Effector memory CD4-positive, alpha-beta T cell (primary cell): ENCODE measurements around the gene CNTRL.

Experiments used
- DNase-seq, 3 donors: peaks; one replicate each; pipeline ENCODE4 v3.0.0-alpha.2; 2020
- H3K27ac ChIP-seq: 2 replicates; pipeline ENCODE4 v1.7.0; 2013; ENCODE audit warnings: mild to moderate bottlenecking, low read length, moderate library complexity; ENCODE audit not compliant: insufficient read depth, poor library complexity, severe bottlenecking
- H3K27me3 ChIP-seq: replicated peaks from 2 replicates; pipeline ENCODE4 v1.7.0; 2013; ENCODE audit warnings: mild to moderate bottlenecking, low read length; ENCODE audit not compliant: insufficient read depth, control insufficient read depth, poor library complexity, severe bottlenecking
- H3K36me3 ChIP-seq: 2 replicates; pipeline ENCODE4 v1.7.0; 2013; ENCODE audit warnings: mild to moderate bottlenecking, low read length, moderate library complexity; ENCODE audit not compliant: control insufficient read depth, insufficient read depth
- H3K4me1 ChIP-seq: 2 replicates; pipeline ENCODE4 v1.7.0; 2013; ENCODE audit warnings: low read length, mild to moderate bottlenecking; ENCODE audit not compliant: control insufficient read depth, insufficient read depth, poor library complexity, severe bottlenecking
- H3K4me3 ChIP-seq: 2 replicates; pipeline ENCODE4 v1.7.0; 2013; ENCODE audit warnings: low read length, low read depth, mild to moderate bottlenecking; ENCODE audit not compliant: insufficient read depth, poor library complexity, severe bottlenecking
- H3K9me3 ChIP-seq: 2 replicates; pipeline ENCODE4 v1.7.0; 2013; ENCODE audit warnings: mild to moderate bottlenecking, low read length, moderate library complexity; ENCODE audit not compliant: control insufficient read depth

Gene CNTRL

DNA sequence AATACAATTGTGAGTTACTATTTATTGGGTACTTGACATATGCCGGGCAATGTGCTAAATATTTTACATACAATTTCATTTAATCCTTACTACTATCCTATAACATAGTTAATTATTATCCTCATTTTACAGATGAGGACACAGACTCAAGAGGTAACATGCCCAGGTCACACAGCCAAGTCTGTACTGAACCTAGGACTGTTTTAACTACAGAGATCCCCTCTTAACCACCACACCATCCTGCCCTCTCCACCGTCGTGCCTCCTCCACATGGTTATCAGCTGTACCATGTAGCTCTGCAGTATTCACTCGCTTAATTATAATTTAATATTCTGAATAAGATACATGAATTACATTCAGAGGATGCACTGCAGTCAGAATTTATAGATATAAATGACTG lies 121.6 kb downstream of the CNTRL start:
- Histone ChIP-seq H3K36me3 (no peaks in the 10 kb centered on the region), H3K4me3 (no peak overlapping the region), H3K9me3 (no peaks in the 10 kb centered on the region), H3K4me1 (peaks cover 35% of the 10 kb centered on the region), H3K27ac (no peak overlapping the region), H3K27me3 (no peaks in the 10 kb centered on the region)
- DNase-seq, result no peak

DNA sequence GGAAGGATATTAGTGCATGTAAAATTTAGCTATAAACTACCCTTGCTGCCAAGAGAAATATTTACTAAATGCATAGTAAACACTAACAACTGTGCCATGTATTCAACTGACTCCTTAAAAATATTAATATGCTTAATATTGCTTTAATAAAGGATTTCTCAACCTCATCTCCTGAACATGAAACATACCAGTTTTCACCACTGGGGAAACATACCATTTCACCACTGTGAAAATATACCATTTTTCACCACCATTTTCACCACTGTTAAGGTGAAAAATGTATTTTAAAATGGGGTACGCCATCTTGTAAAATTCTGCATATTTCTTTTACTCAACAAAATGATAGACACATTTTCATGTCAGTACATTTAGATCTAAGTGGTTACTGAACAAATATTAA lies 122.4 kb downstream of the CNTRL start:
- H3K27ac ChIP-seq, result no peak overlapping the region

GRCh38 chr9:121198512-121199042 lies 123.8 kb downstream of the CNTRL start:
- Histone ChIP-seq H3K27ac (no peak overlapping the region), H3K36me3 (no peaks in the 10 kb centered on the region), H3K4me1 (peaks cover 35% of the 10 kb centered on the region), H3K9me3 (no peaks in the 10 kb centered on the region), H3K4me3 (peak overlapping the region; percentile 98), H3K27me3 (no peaks in the 10 kb centered on the region)
- DNase-seq, result no peak

More for the DNA sequence above, 122.4 kb downstream of the CNTRL start:
- H3K36me3 ChIP-seq, result no peaks in the 10 kb centered on the region
- H3K4me1 ChIP-seq, result peaks cover 35% of the 10 kb centered on the region
- no peaks in the 10 kb centered on the region for H3K9me3 ChIP-seq
- no peak overlapping the region for H3K4me3 ChIP-seq
- no peaks in the 10 kb centered on the region for H3K27me3 ChIP-seq
- DNase-seq, result no peak

DNA sequence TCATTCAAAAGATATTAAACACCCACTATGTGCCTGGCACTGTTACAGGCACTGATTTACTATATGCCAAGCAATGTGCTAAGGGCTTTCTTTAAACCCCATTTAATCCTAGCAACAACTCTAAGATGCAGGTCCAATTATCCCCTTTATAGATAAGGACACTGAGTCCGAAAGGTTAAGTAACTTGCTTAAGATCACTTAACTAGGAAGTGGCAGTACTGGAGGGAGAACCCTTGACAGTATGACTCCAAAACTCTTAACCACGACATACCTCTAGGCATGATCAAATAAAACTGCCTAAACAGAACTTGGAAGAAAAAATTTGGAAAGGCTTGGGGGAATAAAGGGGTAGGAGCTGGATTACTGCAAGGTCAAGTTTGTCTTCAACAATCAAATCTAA lies 125.2 kb downstream of the CNTRL start:
- DNase-seq, result no peak
- Histone ChIP-seq H3K36me3 (no peaks in the 10 kb centered on the region), H3K9me3 (no peaks in the 10 kb centered on the region), H3K27ac (peak overlapping the region; percentile 94), H3K4me3 (peak overlapping the region; percentile 98), H3K4me1 (peaks cover 30% of the 10 kb centered on the region), H3K27me3 (no peaks in the 10 kb centered on the region)

DNA sequence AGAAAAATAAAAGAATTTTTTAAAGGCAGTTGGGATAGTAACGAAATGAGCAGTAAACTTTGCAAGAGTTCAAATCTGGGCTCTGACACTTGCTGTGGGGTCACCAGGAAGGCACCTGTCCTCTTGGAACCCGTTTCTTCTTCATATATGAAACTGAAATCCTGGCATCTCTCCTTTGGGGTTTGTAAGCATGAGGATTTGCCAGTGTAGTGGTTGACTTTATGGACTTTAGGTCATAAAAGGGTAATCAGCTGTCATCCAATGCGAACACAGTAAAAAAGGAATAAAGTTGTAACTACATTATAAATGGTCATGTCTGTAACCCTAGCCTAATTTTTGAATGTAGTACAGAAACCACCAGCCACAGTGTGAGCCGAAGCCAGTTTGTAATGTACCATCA lies 125.6 kb downstream of the CNTRL start:
- Histone ChIP-seq H3K27ac (peak overlapping the region; percentile 94), H3K4me3 (peak overlapping the region; percentile 98), H3K4me1 (peaks cover 30% of the 10 kb centered on the region)

DNA sequence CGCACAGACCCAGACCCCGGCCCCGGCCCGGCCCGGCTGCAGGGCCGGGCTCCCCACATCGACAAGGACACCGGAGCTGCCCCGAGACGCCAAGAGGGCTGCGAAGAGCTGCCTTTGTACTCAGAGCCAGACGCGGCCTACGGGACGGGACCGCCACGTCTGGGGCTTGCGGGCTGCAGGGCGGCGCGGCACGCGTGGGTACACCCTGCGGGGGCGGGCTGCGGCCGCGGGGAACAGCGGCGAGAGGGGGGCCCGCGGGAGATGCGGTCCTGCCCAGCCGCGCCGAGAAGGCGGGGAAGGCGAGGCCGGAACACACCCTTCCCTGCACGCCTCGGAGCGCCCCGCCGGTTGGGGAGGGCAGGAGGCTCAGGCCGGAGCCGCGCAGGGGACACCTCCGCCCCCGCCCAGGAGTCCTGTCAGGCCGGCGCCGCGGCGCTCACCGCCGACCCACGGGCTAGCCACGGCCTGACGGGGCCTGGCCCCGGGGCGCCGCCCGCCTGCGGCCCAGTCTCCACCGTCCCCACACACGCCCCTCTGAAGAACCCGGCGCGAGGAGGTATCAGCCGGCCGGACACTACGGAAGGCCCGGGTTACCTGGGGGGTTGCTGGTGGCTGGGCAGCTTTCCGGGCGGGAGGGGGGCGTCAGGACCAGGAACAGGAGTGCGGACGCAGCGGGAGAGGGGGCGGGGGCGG lies 126.4 kb downstream of the CNTRL start:
- Histone ChIP-seq H3K36me3 (no peaks in the 10 kb centered on the region), H3K27ac (peak overlapping the region; percentile 94), H3K4me1 (peaks cover 30% of the 10 kb centered on the region), H3K9me3 (no peaks in the 10 kb centered on the region), H3K4me3 (peak overlapping the region; percentile 98), H3K27me3 (no peaks in the 10 kb centered on the region)
- peak; percentile 35 to 47 (median 47) for DNase-seq

More for the DNA sequence above, 125.6 kb downstream of the CNTRL start:
- H3K36me3 ChIP-seq, result no peaks in the 10 kb centered on the region
- H3K27me3 ChIP-seq, result no peaks in the 10 kb centered on the region
- H3K9me3 ChIP-seq, result no peaks in the 10 kb centered on the region
- no peak for DNase-seq

GRCh38 chr9:121201738-121202533 lies 127.2 kb downstream of the CNTRL start, which contains the start of gene RAB14:
TSS of gene RAB14 (minus strand) at chr9:121201869. CDS start at chr9:121193412, 8,457 bp downstream.
- Histone ChIP-seq H3K9me3 (no peaks in the 10 kb centered on the region), H3K27me3 (no peaks in the 10 kb centered on the region), H3K27ac (peak within 1 kb of the TSS; percentile 94), H3K36me3 (no peaks in the 10 kb centered on the region), H3K4me3 (peak within 1 kb of the TSS; percentile 98), H3K4me1 (peaks cover 28% of the 10 kb centered on the region)
- DNase-seq, result peak; percentile 100

DNA sequence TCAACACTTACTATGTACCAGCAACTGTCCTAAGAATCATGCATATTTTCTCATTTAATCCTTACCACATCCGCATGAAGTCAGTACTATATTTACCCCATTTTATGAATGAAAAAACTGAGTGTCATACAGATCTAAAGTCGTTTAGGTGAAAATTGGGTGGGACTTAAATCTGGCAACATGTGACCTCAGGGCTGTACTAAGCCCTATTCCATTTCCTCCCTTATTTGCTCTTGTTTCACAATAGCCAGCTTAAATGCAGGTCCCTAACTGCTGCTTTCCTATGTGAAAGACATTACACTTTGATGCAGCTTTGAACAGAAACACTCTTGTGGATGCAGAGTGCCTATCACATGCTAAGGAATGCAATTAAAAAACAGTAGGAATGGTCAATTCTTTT lies 129.4 kb downstream of the CNTRL start:
- DNase-seq, result no peak
- H3K9me3 ChIP-seq, result no peaks in the 10 kb centered on the region

DNA sequence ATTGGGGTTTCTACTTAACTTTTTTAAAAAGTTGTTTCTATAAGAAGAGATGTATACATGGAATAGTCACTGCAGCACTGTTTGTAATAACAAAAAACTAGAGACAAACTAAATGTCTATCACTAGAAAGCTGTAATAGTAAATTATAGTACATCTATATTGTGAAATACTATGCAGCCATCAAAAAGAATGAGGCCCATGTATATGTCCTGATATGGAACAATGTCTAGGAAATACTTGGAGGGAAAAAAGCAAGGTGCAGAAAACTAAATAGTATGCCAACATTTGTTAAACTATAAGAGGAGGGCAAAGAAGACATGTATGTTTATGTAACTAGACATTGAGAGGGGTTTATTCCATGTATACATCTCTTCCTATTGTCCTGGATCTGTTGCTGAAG lies 129.9 kb downstream of the CNTRL start:
- no peaks in the 10 kb centered on the region for H3K9me3 ChIP-seq

More for the DNA sequence above, 129.4 kb downstream of the CNTRL start:
- no peaks in the 10 kb centered on the region for H3K36me3 ChIP-seq
- no peaks in the 10 kb centered on the region for H3K27me3 ChIP-seq
- peaks cover 9% of the 10 kb centered on the region for H3K4me1 ChIP-seq
- H3K4me3 ChIP-seq, result no peak overlapping the region
- H3K27ac ChIP-seq, result no peak overlapping the region

More for the DNA sequence above, 129.9 kb downstream of the CNTRL start:
- no peak for DNase-seq
- Histone ChIP-seq H3K4me3 (no peak overlapping the region), H3K27ac (no peak overlapping the region), H3K4me1 (peaks cover 9% of the 10 kb centered on the region), H3K27me3 (no peaks in the 10 kb centered on the region), H3K36me3 (no peaks in the 10 kb centered on the region)
